ENCODE measurements around the gene CCDC12. TPM values are rescaled to one million over a fixed set of nuclear protein-coding genes. Genes with fewer than 3 reads are reported as not detected.

The CCDC12 gene
- total RNA-seq, 4 donors from 2014 or later: 43.2 to 60.6 (median 51.8) TPM

DNA sequence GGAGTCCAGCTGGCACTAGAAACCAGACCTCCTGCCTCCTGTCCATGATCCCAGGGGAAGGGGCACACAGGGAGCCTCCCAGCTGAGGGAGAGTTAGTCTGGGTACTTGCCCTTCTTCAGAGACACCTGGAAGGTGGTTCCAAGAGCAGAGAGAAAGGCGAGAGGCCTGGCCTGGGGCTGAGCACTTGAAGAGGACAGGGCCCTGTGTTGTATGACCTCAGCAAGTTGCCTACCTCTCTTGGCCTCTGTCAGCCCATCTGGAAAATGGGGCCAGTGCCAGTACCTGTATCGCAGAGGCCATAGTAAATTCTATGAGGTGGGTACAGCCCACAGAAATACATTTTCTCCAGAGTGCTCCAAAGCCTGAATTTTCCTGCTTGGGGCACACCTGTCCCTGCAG is 79.5 kb downstream of the CCDC12 start:
- no peak for TF ChIP-seq POLR2A (IDR thresholded peaks at IDR 0.05)
- TF ChIP-seq, protein P1, sequence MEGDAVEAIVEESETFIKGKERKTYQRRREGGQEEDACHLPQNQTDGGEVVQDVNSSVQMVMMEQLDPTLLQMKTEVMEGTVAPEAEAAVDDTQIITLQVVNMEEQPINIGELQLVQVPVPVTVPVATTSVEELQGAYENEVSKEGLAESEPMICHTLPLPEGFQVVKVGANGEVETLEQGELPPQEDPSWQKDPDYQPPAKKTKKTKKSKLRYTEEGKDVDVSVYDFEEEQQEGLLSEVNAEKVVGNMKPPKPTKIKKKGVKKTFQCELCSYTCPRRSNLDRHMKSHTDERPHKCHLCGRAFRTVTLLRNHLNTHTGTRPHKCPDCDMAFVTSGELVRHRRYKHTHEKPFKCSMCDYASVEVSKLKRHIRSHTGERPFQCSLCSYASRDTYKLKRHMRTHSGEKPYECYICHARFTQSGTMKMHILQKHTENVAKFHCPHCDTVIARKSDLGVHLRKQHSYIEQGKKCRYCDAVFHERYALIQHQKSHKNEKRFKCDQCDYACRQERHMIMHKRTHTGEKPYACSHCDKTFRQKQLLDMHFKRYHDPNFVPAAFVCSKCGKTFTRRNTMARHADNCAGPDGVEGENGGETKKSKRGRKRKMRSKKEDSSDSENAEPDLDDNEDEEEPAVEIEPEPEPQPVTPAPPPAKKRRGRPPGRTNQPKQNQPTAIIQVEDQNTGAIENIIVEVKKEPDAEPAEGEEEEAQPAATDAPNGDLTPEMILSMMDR (IDR thresholded peaks at IDR 0.05): no peak
- Histone ChIP-seq H3K9me3 (no peaks in the 10 kb centered on the region), H3K4me1 (peaks cover 5 to 30% of the 10 kb centered on the region in 2 donors), H3K36me3 (no peaks in the 10 kb centered on the region), H3K27ac (no peak overlapping the region), H3K27me3 (no peaks in the 10 kb centered on the region), H3K4me3 (replicated peaks in 1 of 3) (no peak overlapping the region)
- no peak for DNase-seq
- intact Hi-C loops (cut with DNase I): no loop called here
- 100% methylated on average over 2 of the region's 2 CpGs for WGBS, 2 donors

- Histone ChIP-seq H3K27ac (no peak overlapping the region), H3K4me1 (peaks cover 8 to 36% of the 10 kb centered on the region in 2 donors), H3K36me3 (no peaks in the 10 kb centered on the region), H3K27me3 (no peaks in the 10 kb centered on the region), H3K4me3 (replicated peaks in 1 of 3) (no peak overlapping the region), H3K9me3 (no peaks in the 10 kb centered on the region)
- DNase-seq: no peak
- TF ChIP-seq POLR2A (IDR thresholded peaks at IDR 0.05): no peak
- TF ChIP-seq, protein P1 (IDR thresholded peaks at IDR 0.05): no peak
- 72 to 79% methylated on average over 4 to 5 of the region's 5 CpGs for WGBS, 2 donors
- intact Hi-C loops (cut with DNase I): no loop called here
Measured at GRCh38 chr3:46896386-46896785, 80.2 kb downstream of the CCDC12 start.

- no peaks in the 10 kb centered on the region for H3K9me3 ChIP-seq
- no peak overlapping the region for H3K27ac ChIP-seq
- H3K4me3 ChIP-seq (replicated peaks in 1 of 3): no peak overlapping the region
- peaks cover 8 to 38% of the 10 kb centered on the region in 2 donors for H3K4me1 ChIP-seq
- no peaks in the 10 kb centered on the region for H3K27me3 ChIP-seq
- 65 to 82% methylated on average over 4 of the region's 4 CpGs for WGBS, 2 donors
- no peak for TF ChIP-seq POLR2A (IDR thresholded peaks at IDR 0.05)
- TF ChIP-seq, protein P1 (IDR thresholded peaks at IDR 0.05): no peak
- H3K36me3 ChIP-seq: no peaks in the 10 kb centered on the region
- no peak for DNase-seq
- intact Hi-C loops (cut with DNase I): loop anchor here (2.0 kb wide), 1 partner anchor 29 kb away; no protein-coding TSS in a partner anchor
Measured at GRCh38 chr3:46895761-46896160, 80.8 kb downstream of the CCDC12 start.

DNA sequence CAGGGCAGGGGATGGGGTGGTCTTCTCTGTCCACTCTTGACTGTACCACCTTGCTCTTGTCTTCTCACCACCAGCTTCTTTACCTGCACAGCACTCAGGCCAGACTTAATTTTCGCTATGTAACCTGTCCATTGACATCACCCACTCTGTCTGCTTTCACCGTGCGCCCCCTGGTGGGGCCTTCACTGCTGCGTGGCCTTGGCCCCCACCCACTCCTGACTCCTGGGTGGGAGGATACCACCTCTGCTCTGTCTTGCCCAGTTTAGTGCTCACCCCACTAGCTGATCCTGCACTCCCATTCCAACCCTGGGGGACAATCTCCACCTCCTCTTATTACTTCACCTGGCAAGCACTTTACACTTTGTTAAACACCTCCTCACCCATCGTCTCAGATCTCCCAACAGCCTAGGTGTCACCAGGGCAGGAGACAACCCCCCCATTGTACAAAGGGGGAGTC is 81.3 kb downstream of the CCDC12 start:
- intact Hi-C loops (cut with DNase I): loop anchor here (2.0 kb wide), 1 partner anchor 28 kb away; no protein-coding TSS in a partner anchor
- no peaks in the 10 kb centered on the region for H3K27me3 ChIP-seq
- H3K27ac ChIP-seq: no peak overlapping the region
- TF ChIP-seq, protein P1 (IDR thresholded peaks at IDR 0.05): peak; percentile 66 to 85 (median 78)
- TF ChIP-seq POLR2A (IDR thresholded peaks at IDR 0.05): no peak
- peaks cover 8 to 38% of the 10 kb centered on the region in 2 donors for H3K4me1 ChIP-seq
- no peaks in the 10 kb centered on the region for H3K9me3 ChIP-seq
- H3K36me3 ChIP-seq: no peaks in the 10 kb centered on the region
- 26 to 29% methylated on average over 5 of the region's 5 CpGs for WGBS, 2 donors
- DNase-seq: peak; percentile 75 to 77
- no peak overlapping the region for H3K4me3 ChIP-seq (replicated peaks in 1 of 3)

DNA sequence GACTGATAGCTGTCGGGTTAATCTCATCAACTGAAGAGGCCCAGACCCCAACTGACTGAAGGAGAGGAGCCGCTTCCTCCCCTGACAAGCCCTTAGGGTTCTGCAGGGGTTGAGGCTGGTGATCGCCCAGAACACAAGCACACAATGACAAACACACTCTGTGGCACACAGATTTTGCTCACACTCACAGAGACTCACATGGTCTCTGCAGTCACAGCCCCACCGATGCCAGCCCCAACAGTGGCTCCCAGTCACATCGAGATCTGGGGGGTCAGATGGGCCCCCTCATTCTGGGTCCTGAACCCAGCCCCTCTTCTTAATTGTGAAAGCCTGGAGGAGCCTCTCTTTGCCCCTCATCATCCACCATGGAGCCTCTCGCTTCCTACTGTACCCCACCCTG is 82.3 kb downstream of the CCDC12 start:
- intact Hi-C loops (cut with DNase I): loop anchor here (2.0 kb wide), 1 partner anchor 27 kb away; no protein-coding TSS in a partner anchor
- H3K4me3 ChIP-seq (replicated peaks in 1 of 3): no peak overlapping the region
- H3K27ac ChIP-seq: no peak overlapping the region
- H3K9me3 ChIP-seq: no peaks in the 10 kb centered on the region
- no peak for DNase-seq
- no peaks in the 10 kb centered on the region for H3K27me3 ChIP-seq
- peaks cover 8 to 34% of the 10 kb centered on the region in 2 donors for H3K4me1 ChIP-seq
- H3K36me3 ChIP-seq: no peaks in the 10 kb centered on the region
- 90 to 97% methylated on average over 4 to 5 of the region's 6 CpGs for WGBS, 2 donors
- TF ChIP-seq, protein P1 (IDR thresholded peaks at IDR 0.05): no peak
- TF ChIP-seq POLR2A (IDR thresholded peaks at IDR 0.05): no peak

Measured in thyroid gland (tissue), 4 donors.